Measurements from ENCODE around the gene RAE1. TPM values are rescaled to one million over a fixed set of nuclear protein-coding genes. Genes with fewer than 3 reads are reported as not detected.

The RAE1 gene
- total and polyA plus RNA-seq, 9 donors: 13.9 to 46.1 (median 20.4) TPM

DNA sequence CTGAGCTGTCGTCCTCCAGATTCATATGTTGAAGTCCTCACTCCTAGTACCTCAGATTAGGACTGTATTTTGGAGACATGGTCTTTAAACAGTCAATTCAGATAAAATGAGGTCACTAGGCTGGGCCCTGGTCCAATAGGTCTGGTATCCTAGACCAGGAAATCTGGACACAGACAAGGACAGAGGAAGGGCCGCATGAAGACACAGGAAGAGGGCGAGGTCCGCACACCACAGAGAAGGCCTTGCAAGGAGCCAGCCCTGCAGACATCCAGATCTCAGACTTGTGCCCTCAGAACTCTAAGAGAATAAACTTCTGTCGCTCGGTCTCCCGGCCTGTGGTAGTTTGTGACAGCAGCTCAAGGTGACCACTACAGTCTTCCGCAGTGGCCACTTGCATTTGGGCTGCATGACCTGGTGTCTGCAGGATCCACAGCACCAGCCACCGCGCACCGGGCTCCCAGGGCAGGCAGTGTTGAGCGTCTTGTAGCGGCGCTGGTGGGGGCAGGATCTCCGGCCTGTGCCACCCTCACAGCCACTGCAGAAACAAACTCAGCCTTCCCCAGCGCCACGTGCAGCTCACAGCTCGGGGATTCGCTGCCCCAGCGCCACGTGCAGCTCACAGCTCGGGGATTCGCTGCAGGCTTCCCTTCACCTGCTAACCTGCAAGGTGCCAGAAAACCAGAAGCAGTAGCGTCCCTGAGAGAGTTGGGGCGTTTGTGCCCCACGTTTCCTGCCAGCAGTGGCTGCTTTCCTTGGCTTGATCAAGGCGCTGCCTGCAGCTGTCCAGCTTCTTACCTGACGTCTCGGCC is 34.1 kb downstream of the RAE1 start:
- H3K4me3 ChIP-seq: no peak overlapping the region
- H3K36me3 ChIP-seq: no peaks in the 10 kb centered on the region
- peak in 1 of 5 donors; percentile 22 for DNase-seq
- no peaks in the 10 kb centered on the region for H3K9me3 ChIP-seq
- TF ChIP-seq, protein P1, sequence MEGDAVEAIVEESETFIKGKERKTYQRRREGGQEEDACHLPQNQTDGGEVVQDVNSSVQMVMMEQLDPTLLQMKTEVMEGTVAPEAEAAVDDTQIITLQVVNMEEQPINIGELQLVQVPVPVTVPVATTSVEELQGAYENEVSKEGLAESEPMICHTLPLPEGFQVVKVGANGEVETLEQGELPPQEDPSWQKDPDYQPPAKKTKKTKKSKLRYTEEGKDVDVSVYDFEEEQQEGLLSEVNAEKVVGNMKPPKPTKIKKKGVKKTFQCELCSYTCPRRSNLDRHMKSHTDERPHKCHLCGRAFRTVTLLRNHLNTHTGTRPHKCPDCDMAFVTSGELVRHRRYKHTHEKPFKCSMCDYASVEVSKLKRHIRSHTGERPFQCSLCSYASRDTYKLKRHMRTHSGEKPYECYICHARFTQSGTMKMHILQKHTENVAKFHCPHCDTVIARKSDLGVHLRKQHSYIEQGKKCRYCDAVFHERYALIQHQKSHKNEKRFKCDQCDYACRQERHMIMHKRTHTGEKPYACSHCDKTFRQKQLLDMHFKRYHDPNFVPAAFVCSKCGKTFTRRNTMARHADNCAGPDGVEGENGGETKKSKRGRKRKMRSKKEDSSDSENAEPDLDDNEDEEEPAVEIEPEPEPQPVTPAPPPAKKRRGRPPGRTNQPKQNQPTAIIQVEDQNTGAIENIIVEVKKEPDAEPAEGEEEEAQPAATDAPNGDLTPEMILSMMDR (IDR thresholded peaks at IDR 0.05): no peak
- TF ChIP-seq EP300 (IDR thresholded peaks at IDR 0.05) (no peak), POLR2A (IDR thresholded peaks at IDR 0.05) (no peak)
- intact Hi-C loops (cut with DNase I): loop anchor here in 3 of 4 donors (5.0 to 10.0 kb wide), 3 partner anchors 112 to 820 kb away; no protein-coding TSS in a partner anchor
- peaks cover 6% of the 10 kb centered on the region for H3K4me1 ChIP-seq (ENCODE audit: insufficient read depth)
- H3K27me3 ChIP-seq: no peaks in the 10 kb centered on the region
- 82 to 85% (median 82%) methylated on average over 29 of the region's 29 CpGs for WGBS, 3 donors
- no peak overlapping the region for H3K27ac ChIP-seq

DNA sequence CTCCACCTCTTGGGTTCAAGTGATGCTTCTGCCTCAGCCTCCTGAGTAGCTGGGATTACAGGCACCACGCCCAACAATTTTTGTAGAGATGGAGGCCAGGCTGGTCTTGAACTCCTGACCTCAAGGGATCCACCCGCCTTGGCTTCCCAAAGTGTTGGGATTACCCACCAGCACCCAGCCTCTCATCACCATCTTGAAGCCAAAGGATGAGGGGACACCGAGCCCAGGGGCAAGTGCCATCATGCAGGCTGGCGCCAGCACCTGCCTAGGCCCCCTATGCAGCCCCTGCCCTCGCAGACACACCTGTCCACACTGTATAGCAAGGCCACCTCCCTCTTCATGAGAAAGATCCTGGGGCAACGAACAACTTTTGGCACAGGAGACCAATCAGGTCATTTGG is 34.9 kb downstream of the RAE1 start:
- Histone ChIP-seq H3K27me3 (no peaks in the 10 kb centered on the region), H3K9me3 (no peaks in the 10 kb centered on the region), H3K4me1 (ENCODE audit: insufficient read depth) (peaks cover 11% of the 10 kb centered on the region), H3K4me3 (no peak overlapping the region), H3K36me3 (no peaks in the 10 kb centered on the region), H3K27ac (no peak overlapping the region)
- intact Hi-C loops (cut with DNase I): loop anchor here in 2 of 4 donors (10.0 kb wide), 2 partner anchors 199 to 819 kb away; no protein-coding TSS in a partner anchor
- TF ChIP-seq POLR2A (IDR thresholded peaks at IDR 0.05): no peak
- TF ChIP-seq EP300 (IDR thresholded peaks at IDR 0.05): no peak
- TF ChIP-seq, protein P1 (IDR thresholded peaks at IDR 0.05): no peak
- 92 to 98% (median 96%) methylated on average over 6 of the region's 6 CpGs for WGBS, 3 donors
- DNase-seq: peak in 1 of 5 donors; percentile 23

DNA sequence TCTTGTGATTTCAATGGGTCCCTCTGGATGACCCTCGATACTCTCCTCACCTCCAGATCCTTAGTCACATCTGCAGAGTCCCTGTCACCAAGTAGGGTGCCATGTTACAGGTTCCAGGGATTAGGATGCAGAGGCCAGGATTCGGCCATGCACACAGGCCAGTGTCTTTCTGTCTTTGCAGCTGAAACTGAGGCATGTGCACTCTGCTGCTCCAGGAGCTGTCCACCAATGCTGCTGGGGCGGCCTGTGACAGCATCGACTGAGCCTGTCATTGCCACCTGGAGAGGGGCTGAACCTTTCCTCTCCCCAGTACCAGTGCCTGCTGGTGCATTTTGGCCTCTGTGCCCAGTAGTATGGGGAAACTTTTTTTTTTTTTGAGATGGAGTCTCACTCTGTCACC is 35.7 kb downstream of the RAE1 start:
- TF ChIP-seq, protein P1 (IDR thresholded peaks at IDR 0.05): no peak
- no peak for TF ChIP-seq POLR2A (IDR thresholded peaks at IDR 0.05)
- no peak for TF ChIP-seq EP300 (IDR thresholded peaks at IDR 0.05)
- H3K9me3 ChIP-seq: no peaks in the 10 kb centered on the region
- no peak overlapping the region for H3K4me3 ChIP-seq
- H3K27me3 ChIP-seq: no peaks in the 10 kb centered on the region
- H3K36me3 ChIP-seq: no peaks in the 10 kb centered on the region
- H3K27ac ChIP-seq: no peak overlapping the region
- WGBS, 3 donors: 94 to 96% (median 96%) methylated on average over 4 of the region's 4 CpGs
- H3K4me1 ChIP-seq (ENCODE audit: insufficient read depth): peaks cover 11% of the 10 kb centered on the region
- intact Hi-C loops (cut with DNase I): loop anchor here in 2 of 4 donors (10.0 kb wide), 2 partner anchors 198 to 818 kb away; no protein-coding TSS in a partner anchor
- DNase-seq: peak in 3 of 5 donors; percentile 5 to 21 (median 19)

DNA sequence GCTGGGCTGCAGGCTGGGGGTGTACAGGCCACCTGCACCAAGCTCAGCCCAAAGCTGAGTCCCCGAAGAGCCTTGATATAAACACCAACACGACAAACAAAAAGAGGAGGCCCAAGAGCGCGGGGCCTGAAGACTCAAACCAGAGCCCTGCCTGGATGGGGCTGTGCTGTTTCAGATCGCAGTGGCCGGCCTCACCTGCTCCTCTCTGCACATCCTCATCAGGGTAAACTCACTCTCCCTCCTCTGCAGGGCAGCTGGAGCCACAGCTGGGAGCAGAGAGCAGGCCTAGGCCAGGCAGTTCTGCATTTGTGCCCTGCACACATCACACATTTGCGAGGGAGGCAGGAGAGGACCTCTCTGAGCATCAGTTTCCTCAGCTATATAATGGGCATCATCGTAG is 36.4 kb downstream of the RAE1 start:
- H3K9me3 ChIP-seq: no peaks in the 10 kb centered on the region
- intact Hi-C loops (cut with DNase I): loop anchor here in 2 of 4 donors (10.0 kb wide), 2 partner anchors 197 to 817 kb away; no protein-coding TSS in a partner anchor
- H3K36me3 ChIP-seq: no peaks in the 10 kb centered on the region
- 85 to 90% (median 88%) methylated on average over 8 of the region's 8 CpGs for WGBS, 3 donors
- DNase-seq: peak in 4 of 5 donors; percentile 9 to 31 (median 20)
- no peaks in the 10 kb centered on the region for H3K27me3 ChIP-seq
- TF ChIP-seq, protein P1 (IDR thresholded peaks at IDR 0.05): no peak
- TF ChIP-seq POLR2A (IDR thresholded peaks at IDR 0.05): no peak
- TF ChIP-seq EP300 (IDR thresholded peaks at IDR 0.05): no peak
- H3K4me1 ChIP-seq (ENCODE audit: insufficient read depth): peaks cover 11% of the 10 kb centered on the region
- H3K4me3 ChIP-seq: no peak overlapping the region
- no peak overlapping the region for H3K27ac ChIP-seq
